ENCODE measurements around the gene ARHGEF10L.

GRCh38 chr1:17600321-17600720 is 60.8 kb downstream of the ARHGEF10L start:
- TF ChIP-seq CTCF (IDR thresholded peaks at IDR 0.05; ENCODE audit: borderline replicate concordance, extremely low read depth, low read length, poor library complexity, severe bottlenecking) (no peak), EZH2 (IDR thresholded peaks at IDR 0.05; ENCODE audit: borderline replicate concordance, low read depth, low read length, severe bottlenecking) (no peak)
